ENCODE data around the gene HLF.

DNA sequence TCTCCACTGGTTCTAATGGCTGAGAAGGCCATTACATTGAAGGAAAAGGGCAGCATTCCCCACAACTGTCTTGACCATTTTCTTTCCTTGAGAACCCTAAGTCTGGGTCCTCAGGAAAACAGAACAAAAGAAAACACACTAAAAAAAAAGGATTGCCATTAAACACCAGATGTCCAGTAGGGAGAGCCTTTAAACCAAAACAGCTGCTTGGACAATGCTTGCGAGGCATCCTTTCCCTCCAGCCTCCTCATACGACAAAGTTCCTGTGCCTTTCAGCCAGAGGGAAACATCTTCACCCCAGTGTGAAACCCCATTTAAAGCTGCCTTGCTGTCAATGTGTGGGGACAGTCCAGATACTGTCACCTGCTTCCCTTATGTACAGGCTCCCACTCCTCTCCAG, 82.6 kb downstream of the HLF start:
- no peak for TF ChIP-seq CTCF (IDR thresholded peaks at IDR 0.05)
- TF ChIP-seq POLR2A (IDR thresholded peaks at IDR 0.05): no peak

Data from lower leg skin (tissue), 3 donors.